HG03354 (cell line): ENCODE measurements around the gene EEFSEC.

ENCODE experiments used
- ATAC-seq: cut with Tn5 transposase; IDR thresholded peaks from one replicate; pipeline ENCODE4 v1.9.1; 2021; ENCODE audit warnings: mild to moderate bottlenecking; ENCODE audit not compliant: unreplicated experiment, poor library complexity, severe bottlenecking

EEFSEC gene

DNA sequence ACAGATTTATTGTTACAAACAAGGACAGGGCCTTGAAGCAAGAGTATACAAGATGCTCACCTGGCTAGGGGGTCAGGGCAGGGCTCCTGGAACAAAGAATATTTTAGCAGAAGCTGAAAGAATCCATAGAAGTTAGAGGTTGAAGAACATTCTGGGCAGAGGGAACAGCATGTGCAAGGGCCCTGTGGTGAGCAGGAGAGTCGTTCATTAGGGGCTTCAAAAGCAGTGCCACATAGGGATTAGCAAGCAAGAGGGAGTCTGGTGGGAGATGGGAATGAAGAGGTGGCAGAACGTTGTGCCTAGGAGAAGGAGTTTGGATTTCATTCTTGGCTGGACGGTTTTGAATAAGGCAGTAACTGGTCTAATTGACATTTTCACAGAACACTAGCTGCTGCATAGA is 290.5 kb downstream of the EEFSEC start:
- ATAC-seq, result no peak

DNA sequence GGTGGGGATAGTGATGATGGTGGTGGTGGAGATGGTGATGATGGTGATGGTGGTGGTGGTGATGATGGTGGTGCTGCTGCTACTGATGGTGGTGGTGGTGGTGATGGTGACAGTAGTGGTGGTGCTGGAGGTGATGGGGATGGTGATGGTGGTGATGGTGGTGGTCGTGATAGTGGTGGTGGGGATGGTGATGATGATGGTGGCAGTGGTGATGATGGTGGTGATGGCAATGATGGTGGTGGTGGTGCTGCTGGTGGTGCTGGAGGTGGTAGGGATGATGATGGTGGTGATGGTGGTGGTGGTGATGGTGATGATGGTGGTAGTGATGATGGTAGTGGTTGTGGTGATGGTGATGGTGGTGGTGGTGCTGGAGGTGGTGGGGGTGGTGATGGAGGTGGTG is 292.1 kb downstream of the EEFSEC start:
- no peak for ATAC-seq

DNA sequence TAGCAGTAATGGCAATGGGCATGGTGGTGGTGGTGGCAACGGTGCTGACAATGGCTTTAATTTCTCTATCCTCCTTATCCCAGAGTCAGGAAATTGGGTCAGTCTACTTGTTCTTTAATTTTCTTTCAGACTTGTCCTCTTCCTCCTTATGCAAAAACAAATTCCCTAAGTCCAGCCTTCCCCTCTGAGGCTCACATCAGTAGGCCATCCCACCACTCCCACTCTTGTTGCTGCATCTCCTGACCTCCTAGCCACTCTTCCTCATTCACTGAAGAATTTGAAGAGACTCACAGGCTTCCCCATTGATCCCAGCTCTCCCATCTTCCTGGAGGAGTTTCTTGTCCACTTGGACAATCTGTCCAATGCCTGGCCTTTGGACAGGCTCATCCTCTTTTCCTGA is 293.5 kb downstream of the EEFSEC start:
- ATAC-seq, result no peak

DNA sequence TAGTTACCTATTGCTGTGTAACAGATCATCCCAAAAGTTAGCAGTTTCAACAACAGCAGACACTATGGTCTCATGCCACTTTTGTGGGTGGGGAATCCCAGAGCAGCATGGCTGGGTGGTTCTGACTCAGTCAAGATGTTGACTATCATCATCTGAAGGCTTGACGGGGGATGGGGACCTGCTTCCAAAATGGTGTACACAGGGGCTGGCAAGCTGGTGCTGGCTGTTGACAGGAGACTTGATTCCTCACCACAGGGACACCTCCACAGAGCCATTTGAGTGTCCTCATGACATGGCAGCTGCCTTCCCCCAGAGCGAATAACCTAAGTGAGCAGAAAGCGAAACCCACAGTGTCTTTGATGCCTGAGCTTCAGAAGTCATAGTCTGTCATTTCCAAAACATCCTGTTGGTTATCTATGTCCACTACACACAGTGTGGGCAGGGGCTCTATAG is 294.3 kb downstream of the EEFSEC start:
- ATAC-seq, result no peak

DNA sequence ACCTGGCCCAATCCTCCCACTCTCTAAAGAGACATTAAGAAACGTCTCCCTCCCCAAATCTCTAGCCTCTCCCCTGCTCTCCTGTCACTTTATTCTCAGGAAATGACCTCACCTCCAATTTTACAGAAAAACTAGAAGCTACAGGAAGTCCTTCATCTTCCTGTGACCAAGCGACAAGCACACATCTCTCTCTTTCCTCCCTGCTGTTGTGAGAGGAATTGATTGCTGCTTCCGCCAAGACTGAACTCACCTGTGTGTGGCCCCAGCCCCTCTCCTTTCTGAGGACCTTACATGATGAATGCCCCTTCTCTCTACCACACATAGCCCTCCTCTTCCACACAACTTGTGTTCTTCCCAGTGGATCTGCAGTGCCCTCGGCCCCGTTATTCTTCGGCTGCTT is 295.2 kb downstream of the EEFSEC start:
- ATAC-seq, result no peak

DNA sequence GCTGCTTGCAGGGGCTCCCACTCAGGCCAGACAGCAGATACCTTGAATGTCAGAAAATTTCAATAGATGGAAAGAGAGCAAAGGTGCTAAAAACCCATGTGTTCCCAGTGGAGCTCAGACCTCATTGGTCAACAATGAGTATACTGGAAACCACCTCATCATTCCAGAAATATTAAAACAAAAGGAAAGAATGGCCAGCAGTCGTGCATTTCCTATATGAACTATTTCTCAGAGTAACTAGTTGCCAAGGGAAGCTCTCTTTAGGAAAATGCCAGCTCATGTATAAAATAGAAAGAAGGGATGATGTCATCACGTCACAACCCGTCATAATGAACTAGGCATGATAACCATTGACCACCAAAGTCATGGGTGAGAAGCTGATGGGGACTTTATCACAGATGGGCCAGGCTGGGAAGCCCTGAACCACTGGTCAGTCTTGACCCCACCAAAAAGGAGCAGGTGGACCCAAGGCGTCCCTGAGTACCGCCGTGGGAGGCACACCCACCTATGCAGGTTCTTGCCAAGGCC is 295.9 kb downstream of the EEFSEC start:
- ATAC-seq, result no peak

DNA sequence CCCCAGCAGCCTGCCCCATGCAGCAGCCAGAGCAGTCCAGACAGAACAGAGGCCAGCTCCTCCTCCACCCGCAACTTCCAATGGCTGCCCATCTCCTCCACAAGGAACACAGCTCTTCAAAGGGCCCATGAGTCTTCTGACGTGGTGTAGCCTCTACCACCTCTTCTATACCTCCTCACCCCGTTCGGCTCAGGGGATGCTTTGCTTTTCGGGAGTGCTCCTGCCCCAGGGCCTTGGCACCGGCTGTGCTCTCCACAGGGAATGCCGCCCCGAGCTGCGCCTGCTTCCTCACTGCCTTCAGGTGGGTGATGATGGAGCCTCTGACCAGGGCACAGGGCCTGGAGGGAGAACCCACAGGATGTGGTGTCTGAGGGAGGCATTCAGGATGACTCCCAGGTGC is 298.8 kb downstream of the EEFSEC start:
- ATAC-seq, result no peak

DNA sequence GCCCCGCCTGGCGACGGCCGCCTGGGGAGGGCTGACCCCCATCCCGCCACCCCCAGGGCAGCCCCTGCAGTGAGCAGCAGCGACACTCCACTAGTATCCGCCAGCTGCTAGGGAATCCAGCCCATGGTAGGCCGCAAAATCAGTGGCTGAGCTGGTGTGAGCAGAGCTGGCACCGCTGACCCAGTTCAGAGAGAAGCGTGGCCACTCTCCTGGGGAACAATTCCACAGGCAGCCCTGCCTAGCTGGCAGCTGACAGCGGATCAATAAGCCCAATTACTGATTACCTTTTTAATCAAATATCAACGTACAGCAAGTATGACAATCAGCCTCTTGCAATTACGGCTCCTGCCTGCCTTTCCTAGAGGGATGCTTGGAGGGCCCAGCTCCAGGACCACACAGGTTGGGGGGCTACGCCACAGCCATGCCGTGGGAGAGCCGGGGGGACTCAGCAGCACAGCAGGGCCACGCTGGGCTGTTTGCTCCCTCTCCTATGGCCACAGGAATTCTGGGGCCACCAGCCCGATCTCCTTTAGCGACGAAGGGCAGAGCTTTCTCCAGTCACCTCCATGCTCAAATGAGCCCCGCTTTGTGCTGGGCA is 299.5 kb downstream of the EEFSEC start:
- no peak for ATAC-seq

DNA sequence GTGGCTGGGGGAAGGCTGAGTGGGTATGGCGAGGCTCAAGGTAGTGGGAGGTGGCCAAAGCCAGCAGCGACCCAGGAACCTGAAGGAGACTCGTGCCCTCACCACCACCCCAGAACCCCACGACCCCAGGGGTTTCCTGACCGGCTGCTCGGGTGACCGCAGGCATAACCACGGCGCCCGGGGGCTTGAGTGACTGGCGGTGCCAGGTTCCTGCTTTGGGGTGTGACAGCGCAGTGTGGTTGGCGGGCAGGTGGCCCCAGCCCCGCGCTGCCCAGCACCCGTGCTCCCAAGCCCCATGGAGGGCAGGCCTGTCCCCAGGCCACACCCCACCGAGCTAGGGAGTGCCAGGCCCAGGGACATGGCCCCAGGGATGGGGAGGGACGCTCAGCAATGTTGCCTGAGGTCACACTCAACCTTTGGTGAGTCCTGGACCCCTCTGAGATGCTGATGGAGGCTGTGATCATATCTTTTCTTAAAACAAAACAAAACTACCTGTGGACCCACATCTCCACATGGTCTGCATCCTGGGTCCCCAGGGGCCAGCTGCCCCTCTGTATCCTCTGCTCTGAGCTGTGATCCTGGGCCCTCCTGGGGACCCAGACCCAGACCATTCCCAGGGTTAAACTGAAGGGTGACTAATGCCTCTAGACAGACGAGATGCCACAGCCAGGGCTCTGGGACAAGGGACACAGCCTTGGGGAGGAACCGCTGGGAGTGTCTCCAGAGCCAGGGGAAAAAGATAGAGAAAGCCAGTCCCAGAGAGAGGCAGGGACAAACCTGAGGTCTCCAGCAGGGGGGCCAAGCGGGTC is 300.4 kb downstream of the EEFSEC start:
- no peak for ATAC-seq

DNA sequence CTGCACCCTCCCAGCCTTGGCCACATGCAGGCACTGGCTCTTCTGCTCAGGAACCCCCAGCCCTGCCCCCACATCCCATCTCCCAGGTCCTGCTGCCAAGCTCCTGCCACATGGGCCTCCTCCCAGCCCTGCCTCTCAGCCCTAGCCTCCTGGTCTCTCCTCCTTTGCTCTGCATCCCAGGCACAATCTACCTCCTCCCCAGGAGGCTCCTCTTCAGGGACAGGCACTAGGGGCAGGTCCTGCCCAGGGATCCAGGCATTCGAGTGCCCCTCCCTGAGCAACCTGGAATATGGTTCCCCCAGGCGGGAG is 301.0 kb downstream of the EEFSEC start:
- no peak for ATAC-seq

DNA sequence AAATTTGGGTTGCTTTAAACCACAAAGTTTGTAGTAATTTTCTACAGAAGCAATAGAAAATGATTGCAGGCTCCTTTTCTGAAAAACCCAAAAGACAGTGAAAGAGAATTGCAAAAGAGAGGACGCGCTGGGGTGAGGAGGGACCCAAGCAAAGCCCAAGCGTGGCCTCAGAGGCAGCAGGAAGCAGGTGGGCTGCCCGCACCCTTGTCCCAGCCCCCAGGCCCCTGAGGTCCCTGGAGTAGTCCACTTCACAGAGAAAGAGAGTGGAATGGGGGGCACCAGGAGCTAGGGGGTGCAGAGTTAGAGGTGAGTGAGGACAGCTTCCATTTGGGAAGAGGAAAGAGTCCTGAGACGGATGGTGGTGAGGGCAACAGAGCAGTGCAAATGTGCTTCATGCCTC is 301.8 kb downstream of the EEFSEC start:
- no peak for ATAC-seq

DNA sequence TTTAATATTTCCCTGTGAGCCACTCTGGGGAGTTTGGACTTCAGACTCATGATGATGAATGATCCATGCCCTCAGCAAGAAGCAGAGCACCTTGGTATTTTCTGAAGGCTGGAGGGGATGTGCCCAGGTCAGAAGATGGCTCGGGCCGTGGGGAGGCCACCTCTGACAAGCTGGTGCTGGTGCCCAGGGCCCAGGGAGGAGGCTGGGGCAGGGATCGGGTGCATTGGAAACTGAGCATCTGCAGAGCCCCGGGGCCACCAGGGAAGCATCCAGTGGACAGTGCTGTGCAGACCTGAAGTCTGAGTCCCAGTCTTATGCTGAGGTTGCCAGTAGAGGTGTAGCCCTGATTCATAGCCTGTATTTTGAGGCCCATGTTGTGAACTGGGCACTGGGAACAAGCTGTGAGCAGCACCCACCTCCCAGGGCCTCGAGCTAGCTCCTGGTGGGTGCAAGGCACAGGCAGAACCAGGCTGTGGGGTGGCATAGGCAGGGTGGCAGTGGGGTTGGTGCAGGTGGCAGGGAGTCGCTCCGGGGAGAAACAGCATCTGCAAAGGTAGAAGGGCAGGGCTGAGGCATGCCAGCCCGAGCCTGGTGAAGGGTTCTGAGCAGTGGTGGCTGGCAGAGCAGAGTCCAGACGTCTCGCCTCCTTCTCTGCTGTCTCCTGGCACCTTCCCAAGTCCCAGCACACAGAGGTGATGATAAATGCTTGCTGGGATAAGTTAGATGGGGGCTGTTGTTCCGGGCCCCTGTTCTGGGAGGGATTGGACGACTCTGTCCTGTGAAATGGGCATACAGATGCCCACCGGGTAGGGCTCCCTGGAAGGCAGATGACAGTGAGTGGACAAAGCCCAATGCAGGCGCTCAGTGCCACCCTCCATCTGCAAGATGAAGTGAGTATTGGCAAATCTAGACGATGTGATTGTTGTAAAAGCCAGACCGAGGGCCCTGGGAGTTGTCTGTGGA is 302.8 kb downstream of the EEFSEC start:
- no peak for ATAC-seq

DNA sequence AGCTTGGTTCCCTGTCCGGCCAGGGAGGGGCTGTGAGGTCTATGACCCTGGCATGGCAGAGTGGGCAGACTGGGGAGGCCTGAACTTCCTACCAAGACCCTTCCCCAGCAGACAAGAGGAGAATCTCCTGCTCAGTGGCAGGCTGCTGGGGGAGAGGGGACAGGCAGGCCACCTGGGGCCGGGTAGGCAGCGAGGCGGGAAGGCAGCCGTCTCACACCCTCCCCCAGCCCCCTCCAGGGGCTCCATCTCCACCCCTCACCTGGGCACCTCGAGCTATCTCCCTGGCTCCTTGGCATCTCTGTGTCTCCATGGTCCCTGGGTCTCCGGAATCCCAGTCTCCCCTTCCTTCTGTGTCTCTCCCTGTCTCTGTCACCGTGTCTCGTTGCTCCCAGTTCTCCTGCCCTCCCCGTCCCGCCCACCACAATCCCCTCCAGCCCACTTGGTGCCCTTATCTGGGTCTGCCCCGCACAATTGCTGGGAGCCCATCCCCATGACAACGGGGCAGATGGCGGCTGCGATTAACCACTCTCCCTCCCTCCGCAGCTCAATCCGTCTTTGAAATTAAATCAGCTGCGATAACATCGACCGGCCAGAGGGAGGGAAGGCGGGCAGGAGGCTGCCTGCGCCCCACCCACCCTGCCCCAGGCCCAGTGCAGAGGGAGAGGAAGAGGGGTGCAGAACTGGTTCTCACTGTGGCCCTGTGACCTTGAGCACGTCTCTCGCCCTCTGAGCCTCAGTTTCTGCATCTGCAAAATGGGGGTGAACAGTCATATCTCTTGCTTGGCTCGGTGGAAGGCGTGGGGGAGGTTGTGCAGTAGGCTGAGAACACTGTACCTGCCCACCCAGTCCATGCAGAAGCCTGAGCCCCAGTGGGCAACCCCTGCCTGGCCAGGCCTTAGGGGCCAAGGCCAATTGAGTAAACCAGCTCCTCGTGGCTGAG is 303.8 kb downstream of the EEFSEC start:
- no peak for ATAC-seq

DNA sequence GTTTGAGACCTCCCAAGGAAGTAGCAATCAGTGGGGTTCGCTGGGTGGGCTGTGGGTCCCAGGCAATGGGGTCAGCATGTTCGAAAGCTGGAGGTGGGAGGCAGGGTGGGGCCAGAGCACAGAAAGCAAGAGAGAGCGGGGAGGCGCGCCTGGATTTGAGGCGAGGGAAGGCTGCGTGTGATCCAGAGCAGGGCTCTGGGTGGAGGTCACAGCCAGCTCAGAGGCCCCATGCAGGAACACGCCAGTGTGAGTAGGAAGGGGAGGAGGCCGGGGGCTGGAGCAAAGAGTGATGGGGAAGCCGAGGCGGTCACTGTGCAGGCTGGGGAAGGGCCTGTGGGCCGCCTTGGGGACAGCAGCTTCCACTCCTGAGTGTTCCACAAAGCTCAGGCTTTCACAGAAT is 304.7 kb downstream of the EEFSEC start:
- ATAC-seq, result no peak
